AG09309 (cell line): ENCODE results near the gene NDUFS6.

ENCODE experiments used
- DNase-seq: peaks from one replicate; pipeline ENCODE4 v3.0.0-alpha.2; 2010; ENCODE audit warnings: low read depth
- H3K4me3 ChIP-seq: 2 replicates; pipeline ENCODE4 v1.5.1; 2011; ENCODE audit warnings: mild to moderate bottlenecking, low read depth, low read length, moderate library complexity; ENCODE audit not compliant: control insufficient read depth
- TF ChIP-seq, protein P1 (sequence below): IDR thresholded peaks from 2 replicates; pipeline ENCODE4 v1.5.1; 2011; ENCODE audit warnings: mild to moderate bottlenecking, low read depth, low read length, inconsistent platforms; ENCODE audit not compliant: insufficient read depth, control insufficient read depth; ENCODE audit errors: missing control alignments

NDUFS6 gene

DNA sequence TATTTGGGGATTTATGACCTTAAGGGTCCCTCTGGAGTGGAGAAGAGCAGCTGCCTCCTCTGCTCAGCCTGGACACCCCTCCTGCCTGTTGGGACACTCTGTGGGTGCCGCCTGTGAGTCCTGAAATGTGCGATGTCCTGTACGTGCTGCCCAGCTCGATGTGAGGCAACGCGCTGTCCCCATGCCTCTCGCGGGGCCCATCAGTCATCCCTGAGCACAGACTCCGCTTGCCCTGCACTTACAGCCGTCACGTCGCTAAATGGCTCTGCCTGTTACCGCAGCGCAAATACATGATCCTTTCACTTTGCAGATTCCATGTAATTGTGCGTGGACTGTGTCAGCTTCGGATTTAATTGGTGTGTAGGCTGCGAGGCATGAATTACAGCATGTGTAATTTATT is 54.4 kb downstream of the NDUFS6 start:
- TF ChIP-seq, protein P1, sequence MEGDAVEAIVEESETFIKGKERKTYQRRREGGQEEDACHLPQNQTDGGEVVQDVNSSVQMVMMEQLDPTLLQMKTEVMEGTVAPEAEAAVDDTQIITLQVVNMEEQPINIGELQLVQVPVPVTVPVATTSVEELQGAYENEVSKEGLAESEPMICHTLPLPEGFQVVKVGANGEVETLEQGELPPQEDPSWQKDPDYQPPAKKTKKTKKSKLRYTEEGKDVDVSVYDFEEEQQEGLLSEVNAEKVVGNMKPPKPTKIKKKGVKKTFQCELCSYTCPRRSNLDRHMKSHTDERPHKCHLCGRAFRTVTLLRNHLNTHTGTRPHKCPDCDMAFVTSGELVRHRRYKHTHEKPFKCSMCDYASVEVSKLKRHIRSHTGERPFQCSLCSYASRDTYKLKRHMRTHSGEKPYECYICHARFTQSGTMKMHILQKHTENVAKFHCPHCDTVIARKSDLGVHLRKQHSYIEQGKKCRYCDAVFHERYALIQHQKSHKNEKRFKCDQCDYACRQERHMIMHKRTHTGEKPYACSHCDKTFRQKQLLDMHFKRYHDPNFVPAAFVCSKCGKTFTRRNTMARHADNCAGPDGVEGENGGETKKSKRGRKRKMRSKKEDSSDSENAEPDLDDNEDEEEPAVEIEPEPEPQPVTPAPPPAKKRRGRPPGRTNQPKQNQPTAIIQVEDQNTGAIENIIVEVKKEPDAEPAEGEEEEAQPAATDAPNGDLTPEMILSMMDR: no peak
- H3K4me3 ChIP-seq: no peak overlapping the region
- no peak for DNase-seq

DNA sequence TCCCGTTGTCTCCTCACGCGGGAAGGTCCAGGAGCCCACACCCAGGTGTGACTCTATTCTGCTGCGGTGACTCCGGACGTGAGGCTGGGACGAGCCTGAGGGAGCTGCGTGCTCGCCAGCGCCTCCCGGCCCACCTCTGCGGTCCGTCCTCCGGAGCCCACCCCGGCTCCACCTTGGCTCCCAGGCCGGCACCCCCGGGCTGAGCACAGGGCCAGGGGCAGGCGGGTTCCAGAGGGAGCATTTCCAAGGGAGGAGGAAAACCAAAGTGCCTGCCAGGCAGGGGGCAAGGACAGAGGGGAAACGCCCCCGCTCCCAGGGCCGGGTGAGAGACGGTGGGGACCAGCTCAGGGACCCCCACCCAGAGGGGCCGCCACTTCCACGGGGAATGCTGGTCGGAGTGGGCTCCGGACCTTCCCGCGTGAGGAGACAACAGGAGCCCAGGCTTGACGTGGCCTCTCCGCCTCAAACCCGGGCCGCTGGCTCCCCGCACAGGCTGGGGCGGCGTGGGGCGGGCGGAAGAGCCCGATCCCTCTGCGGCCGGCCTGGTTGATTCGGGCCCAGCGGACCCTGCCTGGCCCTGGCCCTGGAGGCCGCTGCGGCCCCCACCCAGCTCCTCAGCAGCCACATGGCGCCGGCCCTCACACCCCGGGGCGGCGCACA is 55.5 kb downstream of the NDUFS6 start:
- DNase-seq: no peak
- H3K4me3 ChIP-seq: no peak overlapping the region
- TF ChIP-seq, protein P1: no peak

DNA sequence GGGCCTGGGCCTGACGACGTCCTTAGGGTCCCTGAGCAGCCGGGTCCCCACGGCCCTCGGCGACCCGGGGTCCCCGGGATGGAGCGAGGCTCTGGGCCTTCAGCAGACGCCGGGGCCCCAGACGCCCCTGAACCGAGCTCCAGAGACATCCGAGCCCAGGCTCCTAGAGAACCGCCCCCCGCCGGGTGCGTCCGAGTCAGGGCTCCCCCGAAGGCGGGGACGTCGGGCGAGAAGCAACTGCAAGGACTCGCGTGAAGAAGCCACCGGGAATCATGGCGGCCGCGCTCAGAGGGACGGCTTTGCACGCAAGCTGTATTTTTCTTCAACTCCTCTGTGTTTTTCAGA is 56.0 kb downstream of the NDUFS6 start:
- TF ChIP-seq, protein P1: no peak
- DNase-seq: no peak
- no peak overlapping the region for H3K4me3 ChIP-seq

DNA sequence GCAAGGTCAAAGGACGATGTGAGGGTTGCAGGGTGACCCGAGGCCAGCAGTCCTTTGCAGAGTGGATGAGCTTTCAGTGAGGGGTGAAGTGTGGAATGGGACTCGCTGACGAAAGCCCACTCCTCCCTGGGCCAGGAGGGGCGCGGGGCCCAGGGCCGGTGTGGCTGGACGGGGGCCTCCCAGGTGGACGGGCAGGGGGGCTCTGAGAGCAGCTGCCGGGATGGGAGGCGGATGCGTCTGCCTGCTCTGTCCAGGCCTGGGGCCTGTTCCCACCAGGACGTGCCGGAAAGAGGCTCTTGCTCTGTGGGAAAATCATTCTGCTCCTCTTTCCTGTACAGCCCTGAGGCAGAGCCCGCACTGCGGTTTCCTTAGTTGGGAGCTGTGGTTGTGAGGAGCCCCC is 57.2 kb downstream of the NDUFS6 start:
- DNase-seq: no peak
- no peak overlapping the region for H3K4me3 ChIP-seq
- TF ChIP-seq, protein P1: no peak

DNA sequence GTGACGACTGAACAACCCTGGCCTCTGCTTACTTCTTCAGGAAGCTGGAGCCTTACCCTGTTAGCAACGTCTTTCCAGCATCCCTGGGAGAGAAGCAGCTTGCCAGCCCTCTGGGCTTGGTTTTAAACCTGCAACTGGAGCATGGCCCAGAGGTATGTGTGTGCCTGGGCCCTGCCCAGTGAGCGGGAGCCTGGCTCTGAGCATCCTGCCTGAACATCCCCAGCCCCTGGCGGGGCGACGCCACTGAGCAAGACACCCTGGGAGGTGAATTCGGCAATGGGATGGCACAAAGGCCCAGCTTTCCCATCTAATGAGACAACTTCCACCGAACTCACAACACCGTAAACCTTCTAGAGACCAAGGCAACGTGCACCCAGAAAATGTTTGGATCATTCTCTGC is 57.9 kb downstream of the NDUFS6 start:
- no peak for DNase-seq
- no peak overlapping the region for H3K4me3 ChIP-seq
- TF ChIP-seq, protein P1: no peak

DNA sequence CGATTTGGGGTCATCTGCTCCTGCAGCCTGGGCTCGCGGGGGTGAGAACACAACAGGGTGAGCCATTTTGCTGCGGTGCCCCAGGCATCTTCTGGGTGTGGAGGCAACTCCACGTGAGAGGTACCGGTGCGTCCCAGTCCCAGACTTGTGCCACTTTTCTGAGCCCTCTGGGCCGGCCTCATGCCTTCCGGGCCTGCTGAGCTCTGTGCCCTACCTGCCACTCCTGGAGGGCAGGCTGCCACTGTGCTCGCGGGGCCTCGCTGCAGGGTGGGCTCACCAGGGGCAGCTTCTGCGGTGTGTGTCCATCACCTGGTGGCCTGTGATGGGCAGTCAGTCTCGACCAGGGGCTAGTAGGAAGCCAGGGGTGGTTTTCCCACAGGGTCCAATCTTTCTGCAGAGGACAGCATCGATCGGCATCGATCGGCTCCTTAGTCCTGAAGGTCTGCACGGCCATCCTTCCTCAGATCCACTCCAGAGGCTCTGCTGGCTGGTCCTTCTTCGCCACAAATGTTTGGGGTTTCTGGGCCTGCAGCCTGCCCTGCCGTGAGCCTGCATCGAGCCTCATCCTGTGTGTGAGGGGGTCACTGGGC is 58.9 kb downstream of the NDUFS6 start:
- no peak overlapping the region for H3K4me3 ChIP-seq
- DNase-seq: no peak
- TF ChIP-seq, protein P1: no peak
